Liver (tissue), 3 donors: ENCODE measurements around the gene RLBP1.

ENCODE experiments used
- FOXA2 ChIP-seq: IDR thresholded peaks from 2 replicates; pipeline ENCODE4 v1.6.1; 2016; ENCODE audit warnings: antibody characterized with exemption
- TAF1 ChIP-seq: conservative IDR thresholded peaks from 2 replicates; pipeline ENCODE4 v1.6.1; 2016; ENCODE audit warnings: antibody characterized with exemption, mild to moderate bottlenecking
- YY1 ChIP-seq: IDR thresholded peaks from 2 replicates; pipeline ENCODE4 v1.6.1; 2016; ENCODE audit warnings: antibody characterized with exemption, mild to moderate bottlenecking
- TF ChIP-seq, protein P1 (sequence below): fragments of 150-350 bp; IDR thresholded peaks from 2 replicates; pipeline ENCODE4 v1.5.1; 2017; ENCODE audit warnings: improper control_type of control experiment, low read depth, low read length; ENCODE audit not compliant: missing input control
- donor health status: healthy.
- donor health status: healthy.

DNA sequence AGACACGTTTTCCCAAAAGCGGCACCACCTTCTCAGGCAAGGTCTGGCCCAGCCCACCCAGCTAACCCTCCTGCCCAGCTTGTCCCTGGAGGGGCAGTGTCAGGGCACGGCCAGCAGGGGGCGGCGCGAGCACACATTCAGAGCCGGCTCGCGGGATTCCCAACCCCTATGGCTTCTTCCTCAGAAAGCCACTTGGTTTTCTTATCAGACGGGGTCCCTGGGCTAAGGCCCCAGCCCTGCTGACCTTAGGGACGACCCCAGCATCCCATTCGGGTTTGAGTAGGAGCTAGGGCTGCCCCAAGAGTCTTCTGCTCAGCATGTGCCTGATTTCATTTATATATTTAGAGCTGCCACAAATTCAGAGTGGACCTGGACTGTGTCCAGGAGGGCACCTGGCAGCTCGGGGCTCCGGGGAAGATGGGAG, 14.5 kb downstream of the RLBP1 start:
- TF ChIP-seq, protein P1, sequence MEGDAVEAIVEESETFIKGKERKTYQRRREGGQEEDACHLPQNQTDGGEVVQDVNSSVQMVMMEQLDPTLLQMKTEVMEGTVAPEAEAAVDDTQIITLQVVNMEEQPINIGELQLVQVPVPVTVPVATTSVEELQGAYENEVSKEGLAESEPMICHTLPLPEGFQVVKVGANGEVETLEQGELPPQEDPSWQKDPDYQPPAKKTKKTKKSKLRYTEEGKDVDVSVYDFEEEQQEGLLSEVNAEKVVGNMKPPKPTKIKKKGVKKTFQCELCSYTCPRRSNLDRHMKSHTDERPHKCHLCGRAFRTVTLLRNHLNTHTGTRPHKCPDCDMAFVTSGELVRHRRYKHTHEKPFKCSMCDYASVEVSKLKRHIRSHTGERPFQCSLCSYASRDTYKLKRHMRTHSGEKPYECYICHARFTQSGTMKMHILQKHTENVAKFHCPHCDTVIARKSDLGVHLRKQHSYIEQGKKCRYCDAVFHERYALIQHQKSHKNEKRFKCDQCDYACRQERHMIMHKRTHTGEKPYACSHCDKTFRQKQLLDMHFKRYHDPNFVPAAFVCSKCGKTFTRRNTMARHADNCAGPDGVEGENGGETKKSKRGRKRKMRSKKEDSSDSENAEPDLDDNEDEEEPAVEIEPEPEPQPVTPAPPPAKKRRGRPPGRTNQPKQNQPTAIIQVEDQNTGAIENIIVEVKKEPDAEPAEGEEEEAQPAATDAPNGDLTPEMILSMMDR, result peak; percentile 89
- TF ChIP-seq TAF1 (no peak), FOXA2 (no peak), YY1 (no peak)
